Calu3 (cell line): ENCODE data around the gene ABR. TPM values are rescaled to one million over a fixed set of nuclear protein-coding genes. Genes with fewer than 3 reads are reported as not detected.
"Not testable (repeated sequence)": the region's sequence is repeated elsewhere in the genome, so short reads cannot be mapped to it uniquely, and the experiment has no call there.

Experiments
- BruUV-seq: library from RNA; stranded (reverse); fragments of 400-500 nt; replicated peaks from 2 replicates; lab custom pipeline; 2021; lab: Mats Ljungman, UMichigan
- CTCF ChIA-PET: fragments of 300-600 bp; sonication (Branson Sonifier 250); formaldehyde crosslinking; loops from one replicate; lab custom pipeline; 2022; ENCODE audit warnings: antibody characterized with exemption; lab: Charles Lee
- DNase-seq: peaks from one replicate; pipeline ENCODE4 v3.0.0; 2022
- H3K27ac Mint-ChIP-seq: one replicate; pipeline ENCODE4 v1.8.0; 2022; ENCODE audit warnings: mixed read lengths; ENCODE audit not compliant: unreplicated experiment
- H3K27me3 Mint-ChIP-seq: one replicate; pipeline ENCODE4 v1.8.0; 2022; ENCODE audit warnings: mixed read lengths; ENCODE audit not compliant: unreplicated experiment
- H3K36me3 Mint-ChIP-seq: one replicate; pipeline ENCODE4 v1.8.0; 2022; ENCODE audit warnings: mild to moderate bottlenecking, moderate library complexity, mixed read lengths; ENCODE audit not compliant: insufficient read depth, unreplicated experiment
- H3K4me1 Mint-ChIP-seq: one replicate; pipeline ENCODE4 v1.8.0; 2022; ENCODE audit warnings: mild to moderate bottlenecking, low read depth, mixed read lengths; ENCODE audit not compliant: unreplicated experiment
- H3K4me3 Mint-ChIP-seq: one replicate; pipeline ENCODE4 v1.8.0; 2022; ENCODE audit warnings: mild to moderate bottlenecking, low read depth, moderate library complexity, mixed read lengths; ENCODE audit not compliant: unreplicated experiment
- H3K9me3 Mint-ChIP-seq: one replicate; pipeline ENCODE4 v1.8.0; 2022; ENCODE audit warnings: low read depth, mixed read lengths; ENCODE audit not compliant: unreplicated experiment
- CTCF ChIP-seq: fragments of 200-600 bp; IDR thresholded peaks from one replicate; pipeline ENCODE4 v1.8.0; 2022; ENCODE audit warnings: antibody characterized with exemption; ENCODE audit not compliant: unreplicated experiment
- intact Hi-C: fragments of 100-400 bp; cut with micrococcal nuclease; formaldehyde crosslinking; loops from one replicate; pipeline ENCODE4 v1.10.0; 2022; ENCODE audit not compliant: unreplicated experiment
- total RNA-seq: library from RNA; stranded (reverse); gene quantifications from 2 replicates; pipeline ENCODE4 v1.2.3, GENCODE V29; 2022

The ABR gene
- total RNA-seq, 1 experiment from 2014 or later = 92.7 TPM

DNA sequence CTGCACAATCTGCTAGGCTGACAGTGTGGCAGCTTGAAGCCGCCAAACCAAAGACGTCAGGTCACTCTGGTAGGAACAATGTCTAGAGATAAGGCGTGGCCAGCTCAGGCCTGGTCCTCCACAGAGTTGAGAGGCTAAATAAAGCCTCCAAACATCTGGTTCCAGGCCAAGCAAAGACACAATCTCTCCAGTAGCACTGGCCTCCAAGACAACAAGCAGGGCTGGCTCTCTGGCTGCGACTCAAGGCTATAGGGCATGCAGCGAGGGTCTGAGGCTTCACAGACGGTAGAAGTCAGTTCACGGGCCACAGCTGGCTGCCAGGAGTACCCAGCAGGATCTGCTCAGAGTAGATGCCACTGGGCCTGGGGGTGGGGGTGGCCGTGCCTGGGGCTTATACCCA, 75.6 kb downstream of the ABR start:
- no peaks in the 10 kb centered on the region for H3K9me3 Mint-ChIP-seq
- no peak for DNase-seq
- peaks cover 14% of the 10 kb centered on the region for H3K4me1 Mint-ChIP-seq
- H3K36me3 Mint-ChIP-seq = peaks cover 39% of the 10 kb centered on the region
- H3K4me3 Mint-ChIP-seq = no peak overlapping the region
- TF ChIP-seq CTCF = no peak
- H3K27ac Mint-ChIP-seq = no peak overlapping the region
- no TSS peak for BruUV-seq
- intact Hi-C loops = no loop called here
- CTCF ChIA-PET = no interaction called here
- H3K27me3 Mint-ChIP-seq = no peaks in the 10 kb centered on the region

- Mint-ChIP-seq H3K4me1 (no peaks in the 10 kb centered on the region), H3K4me3 (no peak overlapping the region), H3K36me3 (peaks cover 29% of the 10 kb centered on the region), H3K9me3 (no peaks in the 10 kb centered on the region), H3K27me3 (no peaks in the 10 kb centered on the region), H3K27ac (no peak overlapping the region)
- intact Hi-C loops = no loop called here
- no peak for DNase-seq
- BruUV-seq = no TSS peak
- TF ChIP-seq CTCF = no peak
- CTCF ChIA-PET = no interaction called here
Measured at GRCh38 chr17:1100382-1100781, 79.4 kb downstream of the ABR start.

DNA sequence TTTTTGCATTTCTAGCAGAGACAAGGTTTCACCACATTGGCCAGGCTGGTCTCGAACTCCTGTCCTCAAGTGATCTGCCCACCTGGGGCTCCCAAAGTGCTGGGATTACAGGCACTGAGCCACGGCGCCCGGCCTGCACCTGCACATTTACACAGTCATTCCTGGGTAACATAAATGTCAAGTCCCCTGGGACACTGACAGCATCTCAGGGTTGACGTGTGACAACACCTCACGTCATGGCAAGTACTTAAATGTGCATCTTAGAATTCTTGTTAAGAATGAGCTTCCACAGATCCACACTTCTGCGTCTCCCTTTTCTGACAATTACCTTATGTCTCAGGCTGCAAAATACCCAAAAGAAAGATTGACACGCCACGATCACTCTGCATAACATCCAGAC, 80.5 kb downstream of the ABR start:
- no peak for DNase-seq
- H3K36me3 Mint-ChIP-seq = peaks cover 29% of the 10 kb centered on the region
- no TSS peak for BruUV-seq
- no peaks in the 10 kb centered on the region for H3K4me1 Mint-ChIP-seq
- H3K9me3 Mint-ChIP-seq = no peaks in the 10 kb centered on the region
- CTCF ChIA-PET = no interaction called here
- H3K27me3 Mint-ChIP-seq = no peaks in the 10 kb centered on the region
- intact Hi-C loops = no loop called here
- no peak overlapping the region for H3K27ac Mint-ChIP-seq
- H3K4me3 Mint-ChIP-seq = no peak overlapping the region
- no peak for TF ChIP-seq CTCF

DNA sequence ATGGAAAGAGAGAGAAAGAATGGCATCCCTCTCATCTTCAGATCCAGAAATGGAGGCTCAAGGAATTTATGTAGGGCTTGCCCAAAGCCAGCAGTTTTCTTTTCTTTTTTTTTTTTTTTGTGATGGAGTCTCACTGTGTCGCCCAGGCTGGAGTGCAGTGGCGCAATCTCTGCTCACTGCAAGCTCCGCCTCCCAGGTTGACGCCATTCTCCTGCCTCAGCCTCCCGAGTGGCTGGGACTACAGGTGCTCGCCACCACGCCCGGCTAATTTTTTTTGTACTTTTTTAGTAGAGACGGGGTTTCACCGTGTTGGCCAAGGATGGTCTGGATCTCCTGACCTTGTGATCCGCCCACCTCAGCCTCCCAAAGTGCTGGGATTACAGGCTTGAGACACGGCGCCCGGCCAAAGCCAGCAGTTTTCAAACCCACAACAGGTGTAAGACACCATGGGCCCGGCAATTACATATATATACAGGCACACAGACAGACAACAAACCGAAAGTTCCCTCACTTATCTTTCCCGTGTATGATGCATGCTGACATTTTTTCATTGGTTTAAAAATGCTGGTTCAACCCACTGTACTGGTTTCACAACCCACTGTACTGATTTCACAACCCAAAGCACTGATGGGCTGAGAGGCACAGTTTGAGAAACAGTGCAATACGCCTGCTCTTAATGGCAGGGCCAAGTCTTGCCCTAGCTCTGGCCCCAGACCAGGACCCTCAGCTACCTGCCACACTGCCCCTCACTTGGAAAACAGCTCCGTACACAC, 81.6 kb downstream of the ABR start:
- H3K27ac Mint-ChIP-seq, H3K4me1 Mint-ChIP-seq, H3K27me3 Mint-ChIP-seq, intact Hi-C loops, DNase-seq, BruUV-seq, H3K4me3 Mint-ChIP-seq, CTCF ChIA-PET, H3K9me3 Mint-ChIP-seq: not testable (repeated sequence)
- H3K36me3 Mint-ChIP-seq = peaks cover 29% of the 10 kb centered on the region

DNA sequence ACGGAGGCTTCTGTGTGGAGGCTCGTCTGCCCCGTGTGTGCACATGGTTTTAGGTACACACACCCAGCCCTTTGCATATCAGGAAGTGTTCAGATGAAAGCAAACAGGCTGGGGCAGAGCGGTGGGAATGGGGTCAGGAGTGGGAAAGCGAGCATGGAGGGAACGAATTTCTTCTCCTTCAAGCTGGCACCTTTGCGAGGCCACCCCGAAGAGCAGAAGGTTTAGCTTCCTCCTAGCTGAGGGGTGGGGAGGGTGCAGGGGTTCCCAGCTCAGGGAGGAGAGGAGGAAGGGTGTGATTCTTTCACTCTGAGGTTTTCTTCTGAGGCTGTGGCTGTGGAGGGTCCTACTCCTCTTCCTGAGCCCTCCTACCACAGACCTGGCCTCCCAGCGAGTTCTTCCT, 83.6 kb downstream of the ABR start:
- H3K27ac Mint-ChIP-seq = no peak overlapping the region
- H3K4me3 Mint-ChIP-seq = no peak overlapping the region
- no peak for DNase-seq
- intact Hi-C loops = no loop called here
- no peaks in the 10 kb centered on the region for H3K4me1 Mint-ChIP-seq
- CTCF ChIA-PET = no interaction called here
- no peak for TF ChIP-seq CTCF
- BruUV-seq = no TSS peak
- H3K27me3 Mint-ChIP-seq = no peaks in the 10 kb centered on the region
- H3K36me3 Mint-ChIP-seq = peaks cover 31% of the 10 kb centered on the region
- no peaks in the 10 kb centered on the region for H3K9me3 Mint-ChIP-seq
